ENCODE results near the gene OOSP1. TPM values are rescaled to one million over a fixed set of nuclear protein-coding genes. Genes with fewer than 3 reads are reported as not detected.
"Not testable (repeated sequence)": the region's sequence is repeated elsewhere in the genome, so short reads cannot be mapped to it uniquely, and the experiment has no call there.

Gene OOSP1
- total RNA-seq, 1 donor from 2014 or later: not detected

- H3K27me3 ChIP-seq (ENCODE audit: insufficient read depth, low read length): no peaks in the 10 kb centered on the region
- H3K4me3 ChIP-seq (ENCODE audit: insufficient read depth, low read depth, low read length): no peak overlapping the region
- no peaks in the 10 kb centered on the region for H3K36me3 Mint-ChIP-seq (ENCODE audit: low read depth, unreplicated experiment)
- H3K9ac ChIP-seq (ENCODE audit: low read length): no peak overlapping the region
- H3K79me2 ChIP-seq (ENCODE audit: insufficient read depth, low read length): no peaks in the 10 kb centered on the region
- no peak overlapping the region for H3K4me2 ChIP-seq (ENCODE audit: low read length)
- no peaks in the 10 kb centered on the region for H4K20me1 ChIP-seq (ENCODE audit: insufficient read depth, low read length)
- H3K4me1 Mint-ChIP-seq (ENCODE audit: low read depth, unreplicated experiment): peaks cover 14% of the 10 kb centered on the region
- no peak overlapping the region for H3K4me3 Mint-ChIP-seq (ENCODE audit: unreplicated experiment)
- no peaks in the 10 kb centered on the region for H3K36me3 ChIP-seq (ENCODE audit: insufficient read depth, low read length)
- no peaks in the 10 kb centered on the region for H3K27me3 Mint-ChIP-seq (ENCODE audit: low read depth, unreplicated experiment)
- no peak for TF ChIP-seq EZH2 (IDR thresholded peaks at IDR 0.05; ENCODE audit: insufficient read depth, low read length)
- no peak for TF ChIP-seq CTCF (IDR thresholded peaks at IDR 0.05; ENCODE audit: insufficient read depth, low read depth, low read length)
- peaks cover 4% of the 10 kb centered on the region for H3K4me1 ChIP-seq (ENCODE audit: insufficient read depth, low read length)
- H3K27ac Mint-ChIP-seq (ENCODE audit: unreplicated experiment): no peak overlapping the region
- H3K9me3 ChIP-seq (ENCODE audit: insufficient read depth, low read depth, low read length): no peaks in the 10 kb centered on the region
- H3K27ac ChIP-seq (ENCODE audit: low read depth, low read length): peak overlapping the region; percentile 35
- FAIRE-seq: no peak
- H3K9me3 Mint-ChIP-seq (ENCODE audit: unreplicated experiment): peaks cover 3% of the 10 kb centered on the region
- DNase-seq (ENCODE audit: low read depth): no peak
- H2AFZ ChIP-seq (ENCODE audit: low read depth, low read length): peak overlapping the region; percentile 8
These were observed 37.7 kb upstream of the OOSP1 start for GRCh38 chr11:59900366-59901126.

GRCh38 chr11:59901306-59901705, 36.9 kb upstream of the OOSP1 start:
- Histone ChIP-seq H3K36me3 (ENCODE audit: insufficient read depth, low read length) (no peaks in the 10 kb centered on the region), H3K4me2 (ENCODE audit: low read length) (peak overlapping the region; percentile 75), H3K27me3 (ENCODE audit: insufficient read depth, low read length) (no peaks in the 10 kb centered on the region), H3K4me1 (ENCODE audit: insufficient read depth, low read length) (peaks cover 4% of the 10 kb centered on the region), H3K79me2 (ENCODE audit: insufficient read depth, low read length) (no peaks in the 10 kb centered on the region), H3K4me3 (ENCODE audit: insufficient read depth, low read depth, low read length) (peak overlapping the region; percentile 19), H2AFZ (ENCODE audit: low read depth, low read length) (peak overlapping the region; percentile 19), H3K9ac (ENCODE audit: low read length) (peak overlapping the region; percentile 49), H3K9me3 (ENCODE audit: insufficient read depth, low read depth, low read length) (no peaks in the 10 kb centered on the region), H4K20me1 (ENCODE audit: insufficient read depth, low read length) (no peaks in the 10 kb centered on the region), H3K27ac (ENCODE audit: low read depth, low read length) (peak overlapping the region; percentile 56)
- Mint-ChIP-seq H3K27ac (ENCODE audit: unreplicated experiment) (peak overlapping the region; percentile 93), H3K4me3 (ENCODE audit: unreplicated experiment) (no peak overlapping the region), H3K9me3 (ENCODE audit: unreplicated experiment) (peaks cover 4% of the 10 kb centered on the region), H3K36me3 (ENCODE audit: low read depth, unreplicated experiment) (no peaks in the 10 kb centered on the region), H3K27me3 (ENCODE audit: low read depth, unreplicated experiment) (no peaks in the 10 kb centered on the region), H3K4me1 (ENCODE audit: low read depth, unreplicated experiment) (peaks cover 14% of the 10 kb centered on the region)
- no peak for FAIRE-seq
- TF ChIP-seq EZH2 (IDR thresholded peaks at IDR 0.05; ENCODE audit: insufficient read depth, low read length) (no peak), CTCF (IDR thresholded peaks at IDR 0.05; ENCODE audit: insufficient read depth, low read depth, low read length) (no peak)
- DNase-seq (ENCODE audit: low read depth): peak; percentile 22

- not testable (repeated sequence) for H2AFZ ChIP-seq (ENCODE audit: low read depth, low read length); H3K36me3 ChIP-seq (ENCODE audit: insufficient read depth, low read length); H3K36me3 Mint-ChIP-seq (ENCODE audit: low read depth, unreplicated experiment); H3K4me3 Mint-ChIP-seq (ENCODE audit: unreplicated experiment); H3K9me3 ChIP-seq (ENCODE audit: insufficient read depth, low read depth, low read length); H3K4me2 ChIP-seq (ENCODE audit: low read length); H3K4me3 ChIP-seq (ENCODE audit: insufficient read depth, low read depth, low read length); H3K27me3 Mint-ChIP-seq (ENCODE audit: low read depth, unreplicated experiment); DNase-seq (ENCODE audit: low read depth); H3K27ac ChIP-seq (ENCODE audit: low read depth, low read length); H3K4me1 ChIP-seq (ENCODE audit: insufficient read depth, low read length); H3K79me2 ChIP-seq (ENCODE audit: insufficient read depth, low read length); H4K20me1 ChIP-seq (ENCODE audit: insufficient read depth, low read length); H3K9ac ChIP-seq (ENCODE audit: low read length); H3K27ac Mint-ChIP-seq (ENCODE audit: unreplicated experiment); H3K27me3 ChIP-seq (ENCODE audit: insufficient read depth, low read length); FAIRE-seq
- Mint-ChIP-seq H3K9me3 (ENCODE audit: unreplicated experiment) (peaks cover 11% of the 10 kb centered on the region), H3K4me1 (ENCODE audit: low read depth, unreplicated experiment) (peaks cover 14% of the 10 kb centered on the region)
These were observed 34.7 kb upstream of the OOSP1 start for GRCh38 chr11:59903569-59903968.
